IPS-18c (cell line): Measurements from ENCODE around the gene CFD.
"Not testable (repeated sequence)": the region's sequence is repeated elsewhere in the genome, so short reads cannot be mapped to it uniquely, and the experiment has no call there.

Source experiments
- H3K4me3 ChIP-seq: 2 replicates; pipeline ENCODE4 v1.7.0; 2013; ENCODE audit warnings: low read depth, mild to moderate bottlenecking, low read length, moderate library complexity; ENCODE audit not compliant: insufficient read depth
- H3K9me3 ChIP-seq: one replicate; pipeline ENCODE4 v1.6.1; 2013; ENCODE audit warnings: mild to moderate bottlenecking, low read length, moderate library complexity; ENCODE audit not compliant: control insufficient read depth, insufficient read depth

CFD gene

GRCh38 chr19:876780-877314, 17.4 kb downstream of the CFD start:
- Histone ChIP-seq H3K9me3 (no peaks in the 10 kb centered on the region), H3K4me3 (no peak overlapping the region)

DNA sequence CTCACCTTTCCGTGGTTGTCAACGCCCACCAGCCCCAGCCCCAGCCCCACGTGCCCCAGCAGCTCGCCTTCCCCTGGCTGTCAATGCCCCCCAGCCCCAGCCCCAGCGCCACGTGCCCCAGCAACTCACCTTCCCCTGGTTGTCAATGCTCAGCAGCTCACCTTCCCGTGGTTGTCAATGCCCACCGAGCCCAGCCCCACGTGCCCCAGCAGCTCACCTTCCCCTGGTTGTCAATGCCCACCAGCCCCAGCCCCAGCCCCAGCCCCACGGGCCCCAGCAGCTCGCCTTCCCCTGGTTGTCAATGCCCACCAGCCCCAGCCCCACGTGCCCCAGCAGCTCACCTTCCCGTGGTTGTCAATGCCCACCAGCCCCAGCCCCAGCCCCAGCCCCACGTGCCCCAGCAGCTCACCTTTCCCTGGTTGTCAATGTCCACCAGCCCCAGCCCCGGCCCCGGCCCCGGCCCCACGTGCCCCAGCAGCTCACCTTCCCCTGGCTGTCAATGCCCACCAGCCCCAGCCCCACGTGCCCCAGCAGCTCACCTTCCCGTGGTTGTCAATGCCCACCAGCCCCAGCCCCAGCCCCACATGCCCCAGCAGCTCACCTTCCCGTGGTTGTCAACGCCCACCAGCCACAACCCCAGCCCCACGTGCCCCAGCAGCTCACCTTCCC, 18.7 kb downstream of the CFD start:
- H3K4me3 ChIP-seq, H3K9me3 ChIP-seq: not testable (repeated sequence)

DNA sequence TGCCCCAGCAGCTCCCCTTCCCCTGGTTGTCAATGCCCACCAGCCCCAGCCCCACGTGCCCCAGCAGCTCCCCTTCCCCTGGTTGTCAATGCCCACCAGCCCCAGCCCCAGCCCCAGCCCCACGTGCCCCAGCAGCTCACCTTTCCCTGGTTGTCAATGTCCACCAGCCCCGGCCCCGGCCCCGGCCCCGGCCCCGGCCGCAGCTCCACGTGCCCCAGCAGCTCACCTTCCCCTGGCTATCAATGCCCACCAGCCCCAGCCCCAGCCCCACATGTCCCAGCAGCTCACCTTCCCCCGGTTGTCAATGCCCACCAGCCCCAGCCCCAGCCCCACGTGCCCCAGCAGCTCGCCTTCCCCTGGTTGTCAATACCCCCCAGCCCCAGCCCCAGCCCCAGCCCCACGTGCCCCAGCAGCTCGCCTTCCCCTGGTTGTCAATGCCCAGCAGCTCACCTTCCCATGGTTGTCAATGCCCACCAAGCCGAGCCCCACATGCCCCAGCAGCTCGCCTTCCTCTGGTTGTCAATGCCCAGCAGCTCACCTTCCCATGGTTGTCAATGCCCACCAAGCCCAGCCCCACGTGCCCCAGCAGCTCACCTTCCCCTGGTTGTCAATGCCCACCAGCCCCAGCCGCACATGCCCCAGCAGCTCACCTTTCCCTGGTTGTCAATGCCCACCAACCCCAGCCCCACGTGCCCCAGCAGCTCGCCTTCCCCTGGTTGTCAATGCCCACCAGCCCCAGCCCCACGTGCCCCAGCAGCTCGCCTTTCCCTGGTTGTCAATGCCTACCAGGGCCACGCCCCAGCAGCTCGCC, 19.5 kb downstream of the CFD start:
- not testable (repeated sequence) for H3K4me3 ChIP-seq, H3K9me3 ChIP-seq

GRCh38 chr19:879711-880438, 20.4 kb downstream of the CFD start:
- Histone ChIP-seq H3K4me3 (no peak overlapping the region), H3K9me3 (peaks cover 2% of the 10 kb centered on the region)

DNA sequence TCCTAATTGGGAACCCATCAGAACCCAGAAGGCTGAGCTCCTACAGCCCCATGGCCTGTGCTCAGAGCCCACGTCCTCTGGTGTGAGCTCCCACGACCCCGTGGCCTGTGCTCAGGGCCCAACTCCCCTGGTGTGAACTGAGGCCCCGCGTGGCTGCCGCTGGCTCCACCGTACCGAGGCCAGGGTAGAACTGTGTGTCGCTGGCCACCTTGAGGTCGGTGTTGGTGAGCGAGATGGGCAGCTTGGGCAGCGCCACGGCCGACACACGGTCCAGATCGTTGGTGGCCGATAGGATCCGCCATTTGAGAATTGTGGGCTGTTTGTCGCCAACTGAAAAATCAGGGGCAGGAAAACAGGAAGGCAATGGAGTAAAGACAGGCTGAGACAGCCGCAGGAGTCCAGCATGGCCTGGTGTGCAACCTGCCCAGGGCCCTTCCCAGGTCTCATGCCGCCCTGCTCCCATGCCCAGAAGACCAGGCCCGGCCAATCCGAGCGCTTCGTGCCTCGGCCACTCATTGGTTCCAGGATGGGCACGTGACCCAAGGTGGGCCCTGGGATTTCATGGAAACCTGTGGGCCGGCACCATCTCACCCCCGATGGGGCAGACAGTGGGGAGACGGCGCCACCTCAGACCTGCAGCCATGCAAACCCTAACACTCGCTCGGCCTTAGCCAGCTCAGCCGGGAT, 22.1 kb downstream of the CFD start:
- H3K9me3 ChIP-seq = peaks cover 2% of the 10 kb centered on the region
- no peak overlapping the region for H3K4me3 ChIP-seq

GRCh38 chr19:882871-883497, 23.5 kb downstream of the CFD start:
- no peak overlapping the region for H3K4me3 ChIP-seq

GRCh38 chr19:883661-884211, 24.3 kb downstream of the CFD start:
- H3K9me3 ChIP-seq = peaks cover 2% of the 10 kb centered on the region
- H3K4me3 ChIP-seq = no peak overlapping the region

More at GRCh38 chr19:882871-883497, 23.5 kb downstream of the CFD start:
- H3K9me3 ChIP-seq = peaks cover 2% of the 10 kb centered on the region

DNA sequence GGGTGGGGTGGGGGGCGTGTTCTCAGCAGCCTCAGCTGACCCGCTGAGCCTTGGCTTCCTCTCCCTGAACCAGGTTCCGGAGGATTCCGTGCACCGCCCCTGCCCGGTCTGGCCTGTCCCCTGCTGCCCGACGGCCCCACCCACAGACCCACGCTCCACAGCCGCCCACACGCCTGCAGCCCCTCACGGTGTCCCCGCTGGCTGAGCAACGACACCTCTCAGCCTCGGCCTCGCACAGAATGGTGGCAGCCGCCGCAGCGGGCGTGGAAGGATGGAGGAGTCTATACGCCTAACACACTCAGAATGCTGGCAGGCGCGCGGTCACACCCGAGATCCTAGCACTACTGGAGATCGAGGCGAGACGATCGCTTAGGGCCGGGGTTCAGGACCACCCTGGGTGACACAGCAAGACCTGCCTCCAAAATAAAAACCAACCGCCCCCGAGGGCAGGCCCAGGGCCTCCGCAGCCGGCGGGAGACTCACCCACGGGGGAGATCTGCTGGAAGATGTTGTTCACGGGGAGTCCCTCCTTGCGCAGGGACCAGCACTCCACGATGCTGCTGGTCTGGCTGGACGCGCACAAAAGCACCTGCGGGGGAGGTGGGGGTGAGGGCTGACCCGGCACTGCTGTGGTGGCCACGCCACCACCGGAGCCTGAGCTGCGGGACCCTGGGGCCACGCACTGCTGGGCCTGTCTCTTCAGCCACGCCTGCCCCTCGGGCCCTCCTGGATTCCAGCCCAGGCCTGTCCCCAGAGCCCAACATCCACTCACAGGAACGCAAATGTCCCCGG, 25.2 kb downstream of the CFD start:
- Histone ChIP-seq H3K9me3 (peaks cover 2% of the 10 kb centered on the region), H3K4me3 (no peak overlapping the region)

DNA sequence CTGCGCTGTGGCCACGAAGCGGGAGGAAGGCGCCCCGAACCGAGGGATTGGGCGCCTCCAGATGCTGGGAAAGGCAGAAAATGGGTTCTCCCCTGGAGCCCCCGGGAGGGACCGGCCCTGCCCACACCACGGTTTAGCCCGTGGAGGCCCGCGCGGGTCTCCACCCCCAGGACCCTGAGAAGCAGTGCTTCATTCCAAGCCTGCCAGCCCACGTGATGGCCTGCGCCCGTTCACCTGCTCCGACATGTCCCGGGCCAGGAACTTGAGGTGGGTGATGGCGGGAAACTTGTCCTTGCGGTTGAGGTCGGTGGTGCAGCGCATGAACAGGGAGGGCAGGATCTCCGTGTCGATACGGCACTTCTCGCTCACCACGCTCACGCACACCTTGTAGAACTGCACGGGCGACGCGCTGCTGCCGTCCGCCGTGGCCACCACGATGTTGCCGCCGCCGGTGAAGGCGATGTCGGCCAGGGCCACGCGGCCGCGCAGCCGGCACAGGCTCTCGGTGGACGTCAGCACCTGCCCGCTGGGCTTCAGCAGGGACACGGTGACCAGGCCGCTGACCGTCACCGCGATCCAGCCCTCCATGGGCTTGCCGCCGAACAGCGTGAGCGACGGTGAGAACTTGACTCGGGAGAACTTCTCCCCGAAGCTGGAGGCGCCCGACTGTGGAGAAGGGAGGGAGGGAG, 26.2 kb downstream of the CFD start:
- H3K9me3 ChIP-seq = peaks cover 2% of the 10 kb centered on the region
- H3K4me3 ChIP-seq = no peak overlapping the region

DNA sequence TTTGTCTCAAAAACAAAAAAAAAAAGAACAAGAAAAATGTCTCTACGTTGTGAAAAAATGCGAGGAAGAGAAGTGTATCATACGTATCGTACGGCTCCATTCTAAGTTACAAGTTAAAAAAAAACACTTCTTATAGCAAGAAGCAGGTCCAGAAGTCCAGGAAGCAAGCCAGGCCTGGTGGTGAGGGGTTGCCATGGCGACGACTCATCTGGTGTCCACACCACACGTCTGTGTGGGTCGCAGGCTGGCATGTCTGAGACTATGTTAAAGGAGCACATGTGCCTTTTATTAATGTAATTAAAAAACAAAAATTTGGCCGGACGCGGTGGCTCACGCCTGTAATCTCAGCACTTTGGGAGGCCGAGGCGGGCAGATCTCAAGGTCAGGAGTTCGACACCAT, 27.6 kb downstream of the CFD start:
- Histone ChIP-seq H3K9me3 (peaks cover 2% of the 10 kb centered on the region), H3K4me3 (no peak overlapping the region)

- peaks cover 2% of the 10 kb centered on the region for H3K9me3 ChIP-seq
- no peak overlapping the region for H3K4me3 ChIP-seq
Measured at GRCh38 chr19:887599-887998, 28.1 kb downstream of the CFD start.

DNA sequence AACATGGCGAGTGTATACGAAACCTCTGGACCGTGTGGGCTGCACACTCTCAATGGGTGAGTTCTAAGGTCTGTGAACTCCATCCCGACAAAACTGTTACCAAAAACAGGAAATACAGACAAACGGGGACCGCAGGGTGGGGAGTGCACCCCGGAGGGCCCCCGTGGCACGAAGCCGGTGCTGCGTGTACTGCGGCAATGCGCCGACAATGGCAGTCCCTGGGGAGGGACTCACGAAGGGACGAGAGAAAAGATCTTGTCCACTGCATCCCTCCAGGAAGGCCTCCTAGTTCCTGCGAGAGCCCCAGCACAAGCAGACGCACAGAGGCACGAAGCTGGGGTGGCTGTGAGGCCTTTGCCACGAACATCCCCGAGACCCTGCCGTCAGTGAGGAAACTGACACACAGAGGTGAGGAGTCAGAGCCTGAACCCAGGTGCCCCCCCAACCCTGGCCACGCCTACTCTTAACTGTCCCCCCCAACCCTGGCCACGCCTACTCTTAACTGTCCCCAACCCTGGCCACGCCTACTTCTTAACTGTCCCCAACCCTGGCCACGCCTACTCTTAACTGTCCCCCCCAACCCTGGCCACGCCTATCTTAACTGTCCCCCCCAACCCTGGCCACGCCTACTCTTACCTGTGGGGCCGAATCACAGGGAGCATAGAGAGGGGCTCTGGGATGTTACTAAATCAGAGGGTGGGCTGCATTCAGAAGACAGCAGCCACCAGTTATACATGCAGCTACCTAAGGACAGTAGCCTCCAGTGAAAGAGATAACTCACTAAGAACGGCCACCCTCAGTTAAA, 29.3 kb downstream of the CFD start:
- H3K9me3 ChIP-seq = peaks cover 2% of the 10 kb centered on the region
- H3K4me3 ChIP-seq = no peak overlapping the region

GRCh38 chr19:889662-890295, 30.3 kb downstream of the CFD start:
- Histone ChIP-seq H3K4me3 (no peak overlapping the region), H3K9me3 (no peaks in the 10 kb centered on the region)

GRCh38 chr19:890831-891230, 31.4 kb downstream of the CFD start:
- Histone ChIP-seq H3K9me3 (no peaks in the 10 kb centered on the region), H3K4me3 (no peak overlapping the region)
